A673 (cell line): Measurements from ENCODE around the gene IFT172.

ENCODE experiments used
- CTCF ChIP-seq: fragments of 300-800, 200-600 bp; sonication (generic); conservative IDR thresholded peaks from 2 replicates; pipeline ENCODE4 v1.5.1; 2017; ENCODE audit warnings: low read depth, mild to moderate bottlenecking, antibody characterized with exemption, low read length, moderate library complexity, mixed read lengths
- EZH2 ChIP-seq: fragments of 200-600 bp; sonication (generic); IDR thresholded peaks from 2 replicates; pipeline ENCODE4 v1.6.1; 2017; ENCODE audit warnings: borderline replicate concordance, low read depth, mild to moderate bottlenecking, mixed read lengths, antibody characterized with exemption, low read length; ENCODE audit not compliant: poor library complexity, severe bottlenecking

GRCh38 chr2:27489118-27489497 lies 435 bp downstream of the IFT172 start:
- no peak for TF ChIP-seq CTCF
- no peak for TF ChIP-seq EZH2
